CD14-positive monocyte (primary cell): ENCODE data around the gene MMEL1. TPM values are rescaled to one million over a fixed set of nuclear protein-coding genes. Genes with fewer than 3 reads are reported as not detected.
"Not testable (repeated sequence)": the region's sequence is repeated elsewhere in the genome, so short reads cannot be mapped to it uniquely, and the experiment has no call there.

Experiments
- DNase-seq, 3 donors: peaks; one replicate each; pipeline ENCODE4 v3.0.0-alpha.2; 2011 to 2022
- H2AFZ ChIP-seq: 2 replicates; pipeline ENCODE4 v1.6.0; 2012; ENCODE audit warnings: mild to moderate bottlenecking, low read depth, low read length, inconsistent platforms; ENCODE audit not compliant: insufficient read depth, poor library complexity, severe bottlenecking
- H3K27ac ChIP-seq, 2 donors: 1 replicate in 1 of 2; 2 replicates in 1 of 2; pipeline ENCODE4 v1.5.1; 2012 to 2013; ENCODE audit warnings: low read length in 2 of 2, control low read depth in 1 of 2, inconsistent platforms in 1 of 2, low read depth in 1 of 2, mild to moderate bottlenecking in 1 of 2
- H3K27me3 ChIP-seq, 2 donors: one replicate each; pipeline versions ENCODE4 v1.6.0 to v1.6.1; 2011 to 2013; ENCODE audit warnings: low read length in 2 of 2; ENCODE audit not compliant: control insufficient read depth in 2 of 2, insufficient read depth in 2 of 2
- H3K36me3 ChIP-seq, 2 donors: replicated peaks in 1 of 2; 1 replicate in 1 of 2; 2 replicates in 1 of 2; pipeline versions ENCODE4 v1.5.1 to v1.6.1; 2012 to 2013; ENCODE audit warnings: low read length in 2 of 2, control low read depth in 1 of 2, inconsistent platforms in 1 of 2, mild to moderate bottlenecking in 1 of 2; ENCODE audit not compliant: insufficient read depth in 2 of 2, control insufficient read depth in 1 of 2
- H3K4me1 ChIP-seq, 2 donors: 1 replicate in 1 of 2; 2 replicates in 1 of 2; pipeline versions ENCODE4 v1.5.1 to v1.6.1; 2012 to 2013; ENCODE audit warnings: low read length in 2 of 2, control low read depth in 1 of 2, inconsistent platforms in 1 of 2, mild to moderate bottlenecking in 1 of 2, moderate library complexity in 1 of 2; ENCODE audit not compliant: insufficient read depth in 2 of 2, control insufficient read depth in 1 of 2
- H3K4me2 ChIP-seq: replicated peaks from 2 replicates; pipeline ENCODE3; 2012; ENCODE audit warnings: low read length, moderate library complexity, mild to moderate bottlenecking; ENCODE audit not compliant: poor library complexity, severe bottlenecking; ENCODE audit errors: extremely low read depth
- H3K4me3 ChIP-seq, 3 experiments: fragments of 200-600 bp in 1 of 3; sonication (generic) in 1 of 3; replicated peaks in 1 of 3; 1 replicate in 2 of 3; 2 replicates in 1 of 3; pipeline ENCODE4 v1.5.1; 2011 to 2013; ENCODE audit warnings: low read length in 3 of 3, mild to moderate bottlenecking in 3 of 3, control low read depth in 2 of 3, low read depth in 2 of 3, inconsistent platforms in 1 of 3, moderate library complexity in 1 of 3
- H3K79me2 ChIP-seq: 2 replicates; pipeline ENCODE4 v1.6.0; 2012; ENCODE audit warnings: mild to moderate bottlenecking, control low read depth, inconsistent platforms, low read length, moderate library complexity; ENCODE audit not compliant: insufficient read depth
- H3K9ac ChIP-seq: 2 replicates; pipeline ENCODE4 v1.6.0; 2017; ENCODE audit warnings: low read length, mild to moderate bottlenecking; ENCODE audit not compliant: insufficient read depth, poor library complexity, severe bottlenecking
- H3K9me3 ChIP-seq, 2 donors: replicated peaks in 1 of 2; 1 replicate in 1 of 2; 2 replicates in 1 of 2; pipeline versions ENCODE4 v1.5.1 to v1.6.1; 2012 to 2013; ENCODE audit warnings: low read length in 2 of 2, control low read depth in 1 of 2; ENCODE audit not compliant: control insufficient read depth in 1 of 2, insufficient read depth in 1 of 2
- H4K20me1 ChIP-seq: 2 replicates; pipeline ENCODE4 v1.6.0; 2012; ENCODE audit warnings: mild to moderate bottlenecking, low read length, control low read depth, moderate library complexity; ENCODE audit not compliant: insufficient read depth
- H3K27ac Mint-ChIP-seq, 7 donors: one replicate each; pipeline ENCODE4 v1.8.0; 2020; ENCODE audit warnings: mild to moderate bottlenecking in 7 of 7, mixed read lengths in 7 of 7, moderate library complexity in 6 of 7, inconsistent platforms in 2 of 7
- H3K27me3 Mint-ChIP-seq, 3 donors: one replicate each; pipeline ENCODE4 v1.8.0; 2021 to 2022; ENCODE audit warnings: low read depth in 3 of 3, mild to moderate bottlenecking in 3 of 3, mixed read lengths in 3 of 3, moderate library complexity in 3 of 3, inconsistent platforms in 1 of 3
- H3K36me3 Mint-ChIP-seq, 2 donors: one replicate each; pipeline ENCODE4 v1.8.0; 2020; ENCODE audit warnings: mixed read lengths in 2 of 2, inconsistent platforms in 1 of 2, mild to moderate bottlenecking in 1 of 2
- H3K4me1 Mint-ChIP-seq: one replicate; pipeline ENCODE4 v1.8.0; 2020; ENCODE audit warnings: mild to moderate bottlenecking, mixed read lengths
- H3K4me3 Mint-ChIP-seq, 2 donors: one replicate each; pipeline ENCODE4 v1.8.0; 2020; ENCODE audit warnings: mild to moderate bottlenecking in 2 of 2, mixed read lengths in 2 of 2, moderate library complexity in 1 of 2
- H3K9me3 Mint-ChIP-seq, 7 donors: one replicate each; pipeline ENCODE4 v1.8.0; 2020 to 2022; ENCODE audit warnings: mixed read lengths in 7 of 7, mild to moderate bottlenecking in 6 of 7, moderate library complexity in 6 of 7, inconsistent platforms in 2 of 7
- WGBS: methylation state at CpG from one replicate; pipeline ENCODE4 v1.1.5; 2013; ENCODE audit warnings: missing lambda C conversion rate; ENCODE audit not compliant: insufficient coverage; 5-methylcytosine and 5-hydroxymethylcytosine counted together
- intact Hi-C, 2 donors: fragments of 100-400 bp; cut with micrococcal nuclease; formaldehyde crosslinking; loops; one replicate each; pipeline versions ENCODE4 v1.15.0 to v1.15.1; 2023
- polyA plus RNA-seq, 3 donors: library from polyadenylated mRNA; depleted of rRNA in 1 of 3; unstranded in 2 of 3; stranded (reverse) in 1 of 3; fragments of 300-500 nt in 2 of 3; fragments of >200 nt in 1 of 3; fragmentation: Illumina TruSeq in 2 of 3; gene quantifications; 1 replicate in 2 of 3; 2 replicates in 1 of 3; pipeline ENCODE4 v1.2.3, GENCODE V29; 2012 to 2021
- TF ChIP-seq, protein P1 (sequence below): fragments of 200-600 bp; IDR thresholded peaks from one replicate; pipeline ENCODE4 v1.8.0; 2022; ENCODE audit warnings: antibody characterized with exemption, mild to moderate bottlenecking

The MMEL1 gene
- polyA plus RNA-seq, 3 donors, result 1.1 to 4.4 (median 1.9) TPM

DNA sequence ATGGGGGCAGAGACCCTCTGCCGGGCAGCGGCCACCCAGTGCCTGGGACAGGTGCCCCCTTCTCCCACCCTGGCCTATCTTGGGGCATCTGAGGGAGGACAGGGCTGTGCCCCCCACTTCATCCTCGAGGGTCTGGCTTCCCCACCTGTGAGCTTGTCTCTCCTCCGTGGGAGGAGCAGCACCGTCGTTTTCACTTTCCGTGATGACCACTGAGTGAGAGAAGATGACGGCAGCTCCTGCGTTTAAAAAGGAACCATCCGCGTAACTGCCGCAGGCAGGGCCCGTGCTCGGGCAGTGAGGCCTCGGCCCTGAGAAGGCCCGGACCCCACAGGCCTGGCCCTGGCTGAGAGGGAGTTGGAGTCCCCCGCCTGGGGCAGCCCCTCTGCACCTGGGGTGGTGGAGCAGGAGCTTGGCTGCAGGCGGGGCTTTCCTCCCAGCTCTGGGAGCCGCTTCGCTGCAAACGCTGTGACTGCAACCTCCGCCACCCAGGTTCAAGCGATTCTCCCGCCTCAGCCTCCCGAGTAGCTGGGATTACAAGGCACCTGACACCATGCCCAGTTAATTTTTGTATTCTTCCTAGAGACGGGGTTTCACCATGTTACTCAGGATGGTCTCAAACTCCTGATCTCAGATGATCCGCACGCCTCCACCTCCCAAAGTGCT, 83.3 kb downstream of the MMEL1 start:
- H3K4me3 Mint-ChIP-seq, result peak overlapping the region in 1 of 2 donors; percentile 82
- WGBS, result 66% methylated on average over 13 of the region's 28 CpGs
- not testable (repeated sequence) for H3K9me3 Mint-ChIP-seq, DNase-seq, H3K36me3 ChIP-seq, H3K79me2 ChIP-seq, H3K27me3 ChIP-seq, H3K27me3 Mint-ChIP-seq, H3K9me3 ChIP-seq, H2AFZ ChIP-seq, H3K36me3 Mint-ChIP-seq
- Histone ChIP-seq H3K27ac (peak overlapping the region; percentile 99 to 100), H4K20me1 (peaks cover 11% of the 10 kb centered on the region), H3K9ac (peak overlapping the region; percentile 86), H3K4me3 (peak overlapping the region in 2 of 3 experiments; percentile 35 to 88), H3K4me2 (peak overlapping the region; percentile 80), H3K4me1 (peaks cover 43 to 54% of the 10 kb centered on the region in 2 donors)
- intact Hi-C loops, result loop anchor here (5.0 to 10.0 kb wide), 4 partner anchors 93 to 417 kb away; partner anchors contain the start of genes PEX10 (in 2 of the 2) and FAAP20 (in 1 of the 2)
- peaks cover 28% of the 10 kb centered on the region for H3K4me1 Mint-ChIP-seq
- peak overlapping the region; percentile 95 to 99 (median 97) for H3K27ac Mint-ChIP-seq

DNA sequence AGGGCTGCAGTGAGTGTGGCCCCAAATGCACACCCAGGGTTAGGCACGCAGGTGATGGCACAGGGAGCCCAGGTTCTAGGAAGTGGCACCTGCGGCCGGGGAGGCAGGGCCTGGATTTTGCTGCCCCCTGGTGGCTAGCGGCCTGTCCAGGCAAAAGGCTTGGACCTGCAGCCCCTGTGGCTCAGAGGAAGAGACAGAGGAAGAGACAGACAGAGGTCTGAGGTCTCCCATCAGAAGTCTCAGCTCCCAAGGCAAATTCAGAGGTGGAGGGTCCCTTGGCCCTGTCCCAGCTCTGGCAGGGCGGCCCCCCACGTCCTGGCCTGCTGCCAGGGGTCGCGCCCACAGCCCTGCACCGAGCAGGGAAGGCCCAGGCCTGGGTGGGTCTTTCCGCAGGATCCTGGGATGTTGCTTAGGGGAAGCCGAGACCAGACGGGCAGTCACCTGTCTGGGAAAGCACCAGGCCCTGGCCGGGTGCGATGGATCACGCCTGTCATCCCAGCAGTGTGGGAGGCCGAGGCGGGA, 84.7 kb downstream of the MMEL1 start:
- Histone ChIP-seq H2AFZ (peak overlapping the region; percentile 49), H3K36me3 (no peaks in the 10 kb centered on the region), H3K27me3 (peaks cover 0 to 1% of the 10 kb centered on the region in 2 donors), H4K20me1 (peaks cover 11% of the 10 kb centered on the region), H3K9ac (peak overlapping the region; percentile 86), H3K4me3 (peak overlapping the region; percentile 52 to 88 (median 76)), H3K9me3 (no peaks in the 10 kb centered on the region), H3K4me1 (peaks cover 40 to 52% of the 10 kb centered on the region in 2 donors), H3K4me2 (peak overlapping the region; percentile 80), H3K79me2 (peaks cover 8% of the 10 kb centered on the region), H3K27ac (peak overlapping the region; percentile 99 to 100)
- TF ChIP-seq, protein P1, sequence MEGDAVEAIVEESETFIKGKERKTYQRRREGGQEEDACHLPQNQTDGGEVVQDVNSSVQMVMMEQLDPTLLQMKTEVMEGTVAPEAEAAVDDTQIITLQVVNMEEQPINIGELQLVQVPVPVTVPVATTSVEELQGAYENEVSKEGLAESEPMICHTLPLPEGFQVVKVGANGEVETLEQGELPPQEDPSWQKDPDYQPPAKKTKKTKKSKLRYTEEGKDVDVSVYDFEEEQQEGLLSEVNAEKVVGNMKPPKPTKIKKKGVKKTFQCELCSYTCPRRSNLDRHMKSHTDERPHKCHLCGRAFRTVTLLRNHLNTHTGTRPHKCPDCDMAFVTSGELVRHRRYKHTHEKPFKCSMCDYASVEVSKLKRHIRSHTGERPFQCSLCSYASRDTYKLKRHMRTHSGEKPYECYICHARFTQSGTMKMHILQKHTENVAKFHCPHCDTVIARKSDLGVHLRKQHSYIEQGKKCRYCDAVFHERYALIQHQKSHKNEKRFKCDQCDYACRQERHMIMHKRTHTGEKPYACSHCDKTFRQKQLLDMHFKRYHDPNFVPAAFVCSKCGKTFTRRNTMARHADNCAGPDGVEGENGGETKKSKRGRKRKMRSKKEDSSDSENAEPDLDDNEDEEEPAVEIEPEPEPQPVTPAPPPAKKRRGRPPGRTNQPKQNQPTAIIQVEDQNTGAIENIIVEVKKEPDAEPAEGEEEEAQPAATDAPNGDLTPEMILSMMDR, result peak; percentile 95
- intact Hi-C loops, result loop anchor here (1.0 to 10.0 kb wide), 5 partner anchors 37 to 416 kb away; partner anchors contain the start of genes PEX10 (in 2 of the 2) and FAAP20 (in 1 of the 2)
- WGBS, result 4% methylated on average over 16 of the region's 17 CpGs
- peaks cover 27% of the 10 kb centered on the region for H3K4me1 Mint-ChIP-seq
- peak; percentile 74 to 83 (median 82) for DNase-seq
- peak overlapping the region; percentile 95 to 99 (median 97) for H3K27ac Mint-ChIP-seq
- peaks cover 0 to 3% (median 0%) of the 10 kb centered on the region in 7 donors for H3K9me3 Mint-ChIP-seq
- peaks cover 2 to 16% (median 7%) of the 10 kb centered on the region in 3 donors for H3K27me3 Mint-ChIP-seq
- H3K4me3 Mint-ChIP-seq, result peak overlapping the region; percentile 76 to 81
- H3K36me3 Mint-ChIP-seq, result no peaks in the 10 kb centered on the region
